H54 (cell line): ENCODE results near the gene KRTAP21-3.
"Not testable (repeated sequence)": the region's sequence is repeated elsewhere in the genome, so short reads cannot be mapped to it uniquely, and the experiment has no call there.

Source experiments
- DNase-seq: peaks from one replicate; pipeline ENCODE4 v3.0.0; 2011; ENCODE audit warnings: low spot score, mixed read lengths; ENCODE audit not compliant: insufficient read length
- FAIRE-seq: peaks from 3 replicates; lab custom pipeline; 2011; peaks lifted over from hg19 to GRCh38; lab: Jason Lieb, UNC
- POLR2A ChIP-seq: IDR thresholded peaks from 2 replicates; pipeline ENCODE4 v1.6.1; 2011; ENCODE audit warnings: low read depth, mild to moderate bottlenecking, low read length

The KRTAP21-3 gene, protein sequence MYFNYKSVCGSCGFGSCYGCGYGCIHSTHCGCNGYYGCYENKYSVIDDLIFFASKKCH

DNA sequence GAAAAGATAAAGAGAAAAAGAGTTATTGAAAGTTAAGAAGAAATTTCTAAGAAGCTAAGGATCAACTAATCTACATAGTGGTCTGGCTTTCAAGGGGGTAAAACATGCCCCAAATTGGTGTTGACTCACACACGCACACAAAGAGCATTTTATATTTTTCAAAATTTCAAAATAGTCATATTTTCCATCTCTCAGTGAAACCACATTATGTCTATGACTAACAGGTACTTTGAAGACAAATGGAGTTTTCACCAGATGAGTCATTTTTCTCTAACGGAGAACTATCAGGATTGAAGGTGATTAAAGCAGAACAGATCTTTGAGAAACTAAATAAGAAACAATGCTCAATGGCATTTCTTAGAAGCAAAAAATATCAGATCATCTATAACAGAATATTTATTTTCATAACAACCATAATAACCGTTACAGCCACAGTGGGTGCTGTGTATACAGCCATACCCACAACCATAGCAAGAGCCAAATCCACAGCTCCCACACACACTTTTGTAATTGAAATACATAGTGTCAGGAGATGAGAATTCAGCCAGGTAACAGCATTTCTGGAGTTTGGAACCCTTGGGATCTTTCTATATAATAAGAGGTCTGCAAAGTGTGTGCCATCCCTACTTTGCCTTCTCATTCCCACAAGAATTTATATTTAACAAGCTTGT lies at the start of gene KRTAP21-3:
KRTAP21-3 (minus strand) TSS at position 539 of the 671 bp plus-strand sequence; CDS start at position 521, 18 bp downstream.
- TF ChIP-seq POLR2A, result no peak
- FAIRE-seq (peak; percentile 97), DNase-seq (peak; percentile 9)

DNA sequence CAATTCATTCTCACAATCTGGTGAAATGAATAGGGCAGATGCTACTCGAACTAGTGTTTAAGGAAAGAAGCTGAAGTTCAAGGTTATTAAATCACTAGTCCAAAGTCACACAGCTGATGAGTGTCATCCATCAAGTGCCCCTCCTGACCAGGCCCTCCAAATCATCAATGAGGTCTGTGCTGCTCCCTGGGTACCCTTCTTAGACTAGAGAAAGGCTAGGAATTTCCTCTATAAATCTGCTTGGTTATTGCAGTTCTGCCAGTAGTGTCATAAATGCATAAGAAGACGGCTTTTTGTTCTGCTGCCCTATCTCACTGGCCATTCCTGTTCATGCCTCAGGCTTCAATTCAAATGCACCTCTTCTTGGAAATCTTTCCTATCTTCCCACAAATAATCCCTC lies 42.2 kb upstream of the KRTAP21-3 start:
- no peak for DNase-seq
- no peak for FAIRE-seq
- TF ChIP-seq POLR2A, result no peak

DNA sequence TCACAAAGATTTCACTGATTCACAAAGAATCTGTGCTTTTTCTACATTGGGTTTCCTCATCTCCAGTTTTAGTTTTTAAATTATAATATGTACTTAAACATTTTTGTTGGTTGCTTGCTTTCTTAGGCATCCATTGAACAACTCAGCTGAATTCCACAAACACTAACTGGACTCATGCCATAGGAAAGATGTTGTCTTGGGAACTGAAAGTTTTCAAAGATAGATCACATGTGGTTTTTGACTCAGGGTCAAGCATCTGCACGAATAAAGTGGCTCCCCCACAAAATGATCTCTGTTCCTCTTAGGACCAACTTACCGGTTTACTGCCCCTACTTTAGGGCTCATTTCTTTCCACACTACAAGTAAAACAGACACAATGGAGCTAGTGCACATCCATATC lies 39.7 kb upstream of the KRTAP21-3 start:
- no peak for TF ChIP-seq POLR2A
- DNase-seq (no peak), FAIRE-seq (no peak)

DNA sequence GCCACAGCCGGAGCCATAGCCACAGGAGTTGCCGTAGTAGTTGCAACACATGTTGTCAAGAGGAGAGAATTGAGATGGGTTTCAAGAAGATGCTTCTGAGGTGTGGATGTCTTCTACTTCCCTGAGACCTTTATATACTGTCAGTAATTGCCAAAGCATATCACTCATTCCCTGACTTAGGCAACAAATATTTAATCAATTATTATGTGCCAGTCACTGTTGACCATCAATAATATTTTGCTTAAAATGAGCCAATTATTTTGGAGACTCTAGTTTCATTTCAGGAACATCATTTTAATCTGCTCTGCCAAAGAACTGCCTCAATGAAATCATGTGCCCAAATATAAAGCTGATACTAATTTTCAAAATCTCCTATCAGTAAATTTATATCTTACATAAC lies 36.8 kb upstream of the KRTAP21-3 start, which contains the start of gene KRTAP21-1:
KRTAP21-1 (minus strand) TSS at position 101 of the 400 bp plus-strand sequence; CDS start at position 51, 50 bp downstream.
- DNase-seq, FAIRE-seq: not testable (repeated sequence)

- no peak for TF ChIP-seq POLR2A
- DNase-seq, result no peak
- FAIRE-seq, result no peak
Measured at GRCh38 chr21:30747159-30747558, 28.6 kb upstream of the KRTAP21-3 start, which contains the start of gene KRTAP21-2. Gene KRTAP21-2 (minus strand): TSS chr21:30747259. CDS start chr21:30747202, 57 bp downstream.

DNA sequence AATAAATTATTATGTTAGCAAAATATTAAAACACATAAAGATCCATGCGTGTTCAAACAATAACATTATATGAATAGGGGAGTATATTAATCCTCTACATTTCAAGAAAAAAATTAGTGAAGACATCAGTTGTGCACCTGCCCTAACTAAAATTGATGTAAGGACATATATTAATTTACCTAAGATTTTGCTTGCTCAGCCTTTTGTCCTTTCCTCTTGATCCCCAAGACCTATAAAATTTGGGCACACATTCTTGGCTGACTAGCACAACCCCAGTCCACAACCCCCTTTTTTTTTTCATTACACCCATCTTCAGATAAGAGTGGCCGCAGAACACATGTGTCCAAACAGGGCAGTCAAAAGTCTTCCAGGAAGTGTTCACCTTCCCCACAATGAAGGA lies 21.9 kb upstream of the KRTAP21-3 start:
- no peak for DNase-seq
- TF ChIP-seq POLR2A, result no peak
- FAIRE-seq, result no peak

- FAIRE-seq, result no peak
- no peak for DNase-seq
- no peak for TF ChIP-seq POLR2A
Measured at GRCh38 chr21:30733026-30733425, 14.4 kb upstream of the KRTAP21-3 start.

GRCh38 chr21:30726726-30727125 lies 8.1 kb upstream of the KRTAP21-3 start:
- no peak for TF ChIP-seq POLR2A
- DNase-seq (no peak), FAIRE-seq (no peak)

GRCh38 chr21:30719401-30719800 lies 824 bp upstream of the KRTAP21-3 start:
- FAIRE-seq (peak; percentile 45), DNase-seq (no peak)
- no peak for TF ChIP-seq POLR2A

DNA sequence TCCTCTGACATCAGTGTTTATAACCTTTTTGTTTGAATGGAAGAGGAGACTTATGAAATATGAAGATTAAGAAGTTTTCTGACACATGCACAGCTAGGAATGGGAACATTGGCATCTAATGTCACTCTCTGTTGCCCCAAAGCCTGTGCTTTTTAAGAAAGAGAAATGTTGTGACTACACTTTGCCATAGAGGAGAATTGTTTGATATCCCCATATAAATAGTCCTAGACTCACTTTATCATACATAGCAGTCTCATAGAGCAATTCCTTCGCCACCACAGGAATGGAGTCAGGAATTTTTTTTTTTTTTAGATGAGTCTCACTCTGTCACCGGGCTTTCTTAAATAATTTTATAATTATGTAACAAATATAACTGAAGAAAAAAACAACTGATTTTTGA lies 1.5 kb downstream of the KRTAP21-3 start:
- FAIRE-seq (no peak), DNase-seq (no peak)
- TF ChIP-seq POLR2A, result no peak

DNA sequence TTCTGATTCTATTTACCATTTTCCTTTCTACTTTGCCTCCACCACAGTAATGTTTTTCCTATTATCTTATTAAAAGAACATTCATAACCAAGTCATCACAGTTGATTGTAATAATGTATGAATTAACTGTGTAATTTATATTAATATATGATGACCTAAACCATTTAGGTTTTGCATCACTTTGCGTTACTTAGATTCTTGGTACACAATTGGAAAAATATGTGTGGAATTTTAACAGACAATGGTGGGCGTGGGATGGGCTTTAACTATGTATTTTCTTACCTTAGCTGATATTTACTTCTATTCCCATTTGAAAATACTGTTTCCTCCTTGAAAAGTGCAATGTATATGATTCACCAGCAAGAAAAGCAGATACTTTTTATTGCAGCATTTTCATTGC lies 3.6 kb downstream of the KRTAP21-3 start:
- FAIRE-seq (no peak), DNase-seq (no peak)
- no peak for TF ChIP-seq POLR2A

- DNase-seq (no peak), FAIRE-seq (peak; percentile 33)
- no peak for TF ChIP-seq POLR2A
Measured at GRCh38 chr21:30714456-30714855, 4.1 kb downstream of the KRTAP21-3 start.

DNA sequence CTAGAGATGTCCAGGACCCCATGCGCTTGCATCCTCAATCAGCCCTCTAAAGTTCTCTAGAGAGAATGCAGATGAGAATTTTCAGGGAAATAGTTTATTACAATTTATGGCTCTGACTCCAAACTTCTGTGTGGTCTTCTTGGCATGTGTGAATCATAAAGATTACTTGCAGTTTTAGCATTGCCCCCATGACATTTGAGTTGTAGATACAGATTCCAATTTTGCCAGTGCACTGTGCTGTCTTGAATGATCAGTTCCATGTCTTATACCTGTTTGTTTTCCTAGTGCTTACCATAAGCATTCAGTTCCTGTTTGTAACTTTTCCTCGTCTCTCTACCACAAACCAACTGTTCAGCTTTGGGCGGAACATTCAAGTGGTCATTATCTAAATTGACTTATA lies 4.8 kb downstream of the KRTAP21-3 start:
- FAIRE-seq (no peak), DNase-seq (no peak)
- no peak for TF ChIP-seq POLR2A

DNA sequence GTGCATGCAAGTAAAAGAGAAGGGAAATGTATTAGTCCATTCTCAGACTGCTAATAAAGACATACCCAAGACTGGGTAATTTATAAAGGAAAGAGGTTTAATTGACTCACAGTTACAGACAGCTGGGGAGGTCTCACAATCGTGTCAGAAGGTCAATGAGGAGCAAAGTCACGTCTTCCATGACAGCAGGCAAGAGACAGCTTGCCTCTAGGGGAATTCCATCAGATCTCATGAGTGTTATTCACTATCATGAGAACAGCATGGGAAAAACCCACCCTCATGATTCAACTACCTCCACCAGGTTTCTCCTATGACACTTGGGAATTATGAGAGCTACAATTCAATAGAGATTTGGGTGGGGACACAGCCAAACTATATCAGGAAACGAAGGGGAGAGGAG lies 8.1 kb downstream of the KRTAP21-3 start:
- FAIRE-seq (no peak), DNase-seq (no peak)
- TF ChIP-seq POLR2A, result no peak

DNA sequence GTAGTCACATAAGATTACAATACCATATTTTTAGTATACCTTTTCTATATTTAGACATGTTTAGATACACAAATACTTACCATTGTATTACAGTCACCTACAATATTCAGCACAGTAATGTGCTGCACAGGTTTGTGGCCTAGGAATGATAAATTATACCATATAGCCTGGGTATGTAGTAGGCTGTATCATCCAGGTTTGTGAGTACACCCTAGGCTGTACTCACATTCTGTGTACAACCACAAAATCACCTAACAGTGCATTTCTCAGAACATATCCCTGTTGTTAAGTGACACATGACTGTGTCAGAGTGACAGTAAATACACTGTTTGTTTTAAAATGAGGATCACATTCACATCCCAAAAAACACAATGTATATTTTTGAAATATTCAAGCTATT lies 11.2 kb downstream of the KRTAP21-3 start:
- FAIRE-seq (no peak), DNase-seq (no peak)
- TF ChIP-seq POLR2A, result no peak
